Activated T-cell treated with anti-CD3 and anti-CD28 coated beads, Interleukin-2, amount 50 U/mL, for 48 hours (primary cell): ENCODE results near the gene SAP30.

Experiments
- DNase-seq, 2 experiments: peaks; one replicate each; pipeline ENCODE4 v3.0.0-alpha.2; 2020

The SAP30 gene

DNA sequence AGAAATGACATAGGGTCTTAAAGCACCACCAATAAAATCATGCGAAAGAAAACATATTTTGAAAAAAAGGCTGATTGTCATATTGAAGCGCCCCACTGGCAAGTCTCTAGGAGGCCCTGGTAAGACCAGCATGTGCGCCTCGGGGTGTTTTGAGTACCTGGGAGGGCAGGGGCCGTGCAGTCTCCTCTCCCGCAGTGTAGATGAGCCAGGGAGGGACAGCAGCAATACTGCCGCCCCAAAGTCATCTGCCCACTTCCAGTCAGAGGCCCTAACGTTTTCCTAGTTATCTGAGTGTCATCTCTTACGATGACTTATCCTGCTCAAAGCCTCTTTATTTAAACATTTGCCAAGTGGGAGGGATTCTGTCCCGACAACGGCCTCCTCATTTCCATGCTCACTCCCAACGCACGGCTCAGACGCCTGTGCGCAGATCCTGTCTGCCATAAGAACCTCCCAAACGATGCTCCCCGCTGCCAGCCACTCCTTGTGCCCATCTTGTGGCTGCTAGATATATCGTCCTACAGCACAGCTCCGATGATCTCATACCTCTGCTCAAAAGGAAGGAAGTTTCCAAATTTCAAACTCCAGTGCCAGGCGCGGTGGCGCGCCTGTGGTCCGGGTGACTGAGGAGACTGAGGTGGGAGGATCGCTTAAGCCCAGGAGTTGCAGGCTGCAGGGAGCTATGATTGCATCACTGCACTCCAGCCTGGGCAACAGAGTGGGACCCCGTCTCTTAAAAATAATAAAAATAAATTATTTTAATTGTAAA is 45.3 kb downstream of the SAP30 start:
- no peak for DNase-seq

DNA sequence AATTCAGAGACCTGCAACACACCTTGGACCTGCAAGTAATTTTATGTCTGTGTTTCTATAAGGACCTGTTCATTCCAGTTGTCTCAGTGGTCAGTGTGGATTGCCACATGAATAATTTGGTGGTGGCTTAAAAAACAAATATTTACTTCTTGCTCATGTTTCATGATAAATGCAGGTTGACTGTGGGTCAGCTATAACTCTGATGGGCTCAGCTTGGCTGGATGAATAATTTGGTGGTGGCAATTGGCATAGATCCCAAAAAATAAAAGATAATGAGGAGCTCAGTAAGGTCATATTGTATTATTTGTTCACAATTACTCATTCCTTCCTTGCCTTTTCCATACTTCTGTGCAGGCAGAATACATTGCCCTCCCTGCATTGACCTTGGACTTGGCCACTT is 47.1 kb downstream of the SAP30 start:
- no peak for DNase-seq

DNA sequence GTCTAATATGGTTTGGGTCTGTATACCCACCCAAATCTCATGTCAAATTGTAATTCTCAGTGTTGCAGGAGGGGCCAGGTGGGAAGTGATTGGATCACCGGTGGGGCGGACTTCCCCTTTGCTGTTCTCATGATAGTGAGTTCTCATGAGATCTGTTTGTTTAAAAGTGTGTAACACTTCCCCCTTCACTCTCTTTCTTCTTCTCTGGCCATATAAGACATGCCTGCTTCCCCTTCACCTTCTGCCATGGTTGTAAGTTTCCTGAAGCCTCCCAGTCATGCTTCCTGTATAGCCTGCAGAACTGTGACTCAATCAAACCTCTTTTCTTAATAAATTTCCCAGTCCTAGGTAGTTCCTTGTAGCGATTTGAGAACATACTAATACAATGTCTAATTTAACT is 47.9 kb downstream of the SAP30 start:
- no peak for DNase-seq

DNA sequence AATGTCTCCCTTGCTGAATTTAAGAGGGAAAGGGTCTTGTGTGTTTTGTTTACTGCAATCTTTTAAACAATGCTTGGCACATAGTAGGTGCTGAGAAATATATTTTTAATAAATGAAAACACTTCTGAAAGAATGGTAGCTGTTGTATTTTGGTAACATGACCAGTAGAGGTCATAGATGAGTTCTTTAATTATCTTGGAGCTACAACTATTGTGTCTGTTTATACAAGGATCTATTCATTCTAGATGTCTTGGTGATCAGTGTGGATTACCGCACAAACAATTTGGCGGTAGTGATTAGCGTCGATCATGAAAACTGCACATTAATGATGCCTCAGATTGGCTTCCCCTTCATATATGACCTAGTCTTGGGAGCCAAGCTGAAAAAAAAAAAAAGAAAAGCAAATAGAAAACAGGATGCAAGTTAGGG is 49.6 kb downstream of the SAP30 start:
- DNase-seq, result no peak

DNA sequence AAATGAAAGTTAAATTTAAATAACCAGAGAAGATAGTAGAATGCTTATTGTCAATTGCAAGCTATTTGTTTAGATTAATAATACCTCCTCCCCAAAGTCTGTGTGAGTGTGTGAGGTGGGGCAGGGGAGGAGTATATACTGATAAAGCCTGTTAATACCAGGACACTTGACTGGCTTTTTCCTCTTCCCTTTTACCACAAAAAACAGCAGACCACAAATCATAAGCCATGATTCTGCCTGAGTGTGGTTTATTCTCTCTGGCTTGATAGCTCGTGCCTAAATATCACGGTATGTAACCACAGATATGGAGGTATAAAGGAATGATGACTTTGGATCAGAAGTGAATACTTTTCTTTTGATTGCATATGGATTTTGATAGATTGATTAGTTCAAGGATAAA is 50.0 kb downstream of the SAP30 start:
- no peak for DNase-seq

DNA sequence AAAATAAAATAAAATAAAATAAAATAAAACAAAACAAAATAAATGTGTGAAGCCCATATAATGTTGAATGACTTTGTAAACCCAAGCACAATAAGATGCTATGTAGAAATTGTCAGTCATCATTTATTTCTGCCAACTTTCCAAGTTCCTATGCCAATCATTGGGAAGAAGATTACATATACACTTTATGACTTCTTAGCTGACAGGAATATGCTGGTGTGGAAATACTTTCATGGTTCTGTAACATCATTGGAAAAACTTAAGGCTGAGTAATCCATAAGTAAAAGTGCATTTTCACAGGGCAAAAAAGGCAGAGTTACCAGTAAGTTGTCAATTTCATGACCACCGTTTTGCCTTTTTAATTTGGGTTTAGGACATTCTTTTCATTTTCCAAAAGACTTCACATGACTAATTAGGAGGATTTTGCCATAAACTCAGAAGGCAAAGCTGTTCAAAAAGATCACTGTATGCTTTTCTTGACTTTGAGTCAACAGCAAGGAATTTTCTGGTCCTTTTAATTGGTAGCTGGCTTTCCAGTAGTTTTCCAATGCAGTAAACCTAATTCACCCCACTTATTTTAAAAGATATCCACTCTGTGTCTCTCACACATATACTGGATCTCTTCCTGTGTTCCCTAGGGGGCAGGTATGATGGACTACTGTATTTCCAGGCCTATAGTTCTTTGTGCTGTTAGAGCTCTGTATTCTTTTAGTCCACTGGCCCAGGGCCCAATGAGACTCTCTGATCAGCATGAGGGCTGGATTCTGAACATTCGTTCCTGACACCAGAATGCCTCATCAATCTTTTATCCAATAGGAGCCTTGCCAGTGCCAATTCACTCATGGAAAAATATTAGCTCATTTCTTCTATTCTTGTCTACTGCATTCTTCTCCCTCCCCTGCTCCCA is 54.4 kb downstream of the SAP30 start:
- no peak for DNase-seq

- no peak for DNase-seq
Measured at GRCh38 chr4:173426064-173426463, 55.3 kb downstream of the SAP30 start.
